MM.1S (cell line): Measurements from ENCODE around the gene TRHDE.

ENCODE experiments used
- CTCF ChIP-seq: fragments of 300-600 bp; sonication (generic); IDR thresholded peaks from 2 replicates; pipeline ENCODE4 v1.5.1; 2016; ENCODE audit warnings: antibody characterized with exemption, low read length, mixed read lengths
- EZH2 ChIP-seq: fragments of 300-600 bp; sonication (generic); optimal IDR thresholded peaks from 2 replicates; pipeline ENCODE3; 2017; ENCODE audit warnings: low read depth, mild to moderate bottlenecking, antibody characterized with exemption, low read length, mixed read lengths

GRCh38 chr12:72444566-72444965, 172.4 kb downstream of the TRHDE start:
- TF ChIP-seq CTCF: no peak
- no peak for TF ChIP-seq EZH2
